ENCODE data around the gene ZNF750. TPM values are rescaled to one million over a fixed set of nuclear protein-coding genes. Genes with fewer than 3 reads are reported as not detected.

Gene ZNF750
- total RNA-seq, 2 donors from 2014 or later = not detected

DNA sequence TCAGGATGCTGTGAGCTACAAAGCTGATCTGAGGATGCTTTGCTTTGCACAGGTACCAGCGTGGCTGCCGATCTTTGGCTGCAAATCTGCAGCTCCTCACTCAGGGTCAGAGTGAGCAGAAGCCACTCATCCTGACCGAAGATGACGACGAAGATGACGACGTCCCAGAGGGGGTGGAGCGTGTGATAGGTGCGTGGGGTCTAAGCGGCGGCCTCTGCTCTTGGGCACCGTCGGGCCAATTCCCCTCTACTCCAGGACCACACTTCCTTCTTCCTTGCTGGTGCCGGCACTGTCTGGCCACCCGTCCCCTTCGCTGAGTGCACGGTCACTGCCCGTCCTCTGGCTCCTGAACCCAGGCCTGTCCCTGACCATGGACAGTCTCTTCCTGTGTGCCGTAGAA lies 34.0 kb downstream of the ZNF750 start:
- intact Hi-C loops (cut with DNase I) = no loop called here
- DNase-seq (no peak), ATAC-seq (no peak)
- 92 to 95% methylated on average over 16 to 19 of the region's 19 CpGs for WGBS, 2 donors
- Histone ChIP-seq H3K27me3 (no peaks in the 10 kb centered on the region), H3K4me3 (no peak overlapping the region), H3K9me3 (no peaks in the 10 kb centered on the region), H3K36me3 (replicated peaks in 1 of 2; ENCODE audit: insufficient read depth in 1 of 2, low read depth in 2 of 2) (no peaks in the 10 kb centered on the region), H3K27ac (no peak overlapping the region), H3K4me1 (no peaks in the 10 kb centered on the region)
- TF ChIP-seq, protein P1, sequence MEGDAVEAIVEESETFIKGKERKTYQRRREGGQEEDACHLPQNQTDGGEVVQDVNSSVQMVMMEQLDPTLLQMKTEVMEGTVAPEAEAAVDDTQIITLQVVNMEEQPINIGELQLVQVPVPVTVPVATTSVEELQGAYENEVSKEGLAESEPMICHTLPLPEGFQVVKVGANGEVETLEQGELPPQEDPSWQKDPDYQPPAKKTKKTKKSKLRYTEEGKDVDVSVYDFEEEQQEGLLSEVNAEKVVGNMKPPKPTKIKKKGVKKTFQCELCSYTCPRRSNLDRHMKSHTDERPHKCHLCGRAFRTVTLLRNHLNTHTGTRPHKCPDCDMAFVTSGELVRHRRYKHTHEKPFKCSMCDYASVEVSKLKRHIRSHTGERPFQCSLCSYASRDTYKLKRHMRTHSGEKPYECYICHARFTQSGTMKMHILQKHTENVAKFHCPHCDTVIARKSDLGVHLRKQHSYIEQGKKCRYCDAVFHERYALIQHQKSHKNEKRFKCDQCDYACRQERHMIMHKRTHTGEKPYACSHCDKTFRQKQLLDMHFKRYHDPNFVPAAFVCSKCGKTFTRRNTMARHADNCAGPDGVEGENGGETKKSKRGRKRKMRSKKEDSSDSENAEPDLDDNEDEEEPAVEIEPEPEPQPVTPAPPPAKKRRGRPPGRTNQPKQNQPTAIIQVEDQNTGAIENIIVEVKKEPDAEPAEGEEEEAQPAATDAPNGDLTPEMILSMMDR (IDR thresholded peaks at IDR 0.05) = no peak
- no peak for TF ChIP-seq POLR2A (IDR thresholded peaks at IDR 0.05)

DNA sequence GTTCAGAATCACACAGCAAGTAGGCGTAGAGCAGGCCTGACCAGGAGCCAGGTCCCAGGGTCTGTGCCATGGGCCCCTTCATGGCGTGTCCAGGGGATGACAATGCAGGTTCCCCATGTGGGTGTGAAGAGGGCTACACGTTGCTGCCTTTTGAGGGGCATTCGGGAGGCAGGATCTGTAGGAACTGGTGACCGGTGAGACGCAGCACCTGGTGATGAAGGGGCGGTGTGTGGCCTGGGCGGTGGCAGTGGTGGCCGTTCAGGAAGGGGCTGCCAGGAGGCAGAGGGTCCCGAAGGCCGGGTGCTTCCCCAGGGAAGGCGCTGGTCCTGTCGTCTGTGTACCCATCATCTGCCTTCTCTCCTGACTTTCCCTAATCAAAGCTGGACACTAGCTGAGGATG lies 34.6 kb downstream of the ZNF750 start:
- WGBS, 2 donors = 88 to 94% methylated on average over 13 of the region's 13 CpGs
- ATAC-seq = no peak
- intact Hi-C loops (cut with DNase I) = no loop called here
- H3K9me3 ChIP-seq = no peaks in the 10 kb centered on the region
- DNase-seq = no peak
- no peaks in the 10 kb centered on the region for H3K27me3 ChIP-seq
- TF ChIP-seq, protein P1 (IDR thresholded peaks at IDR 0.05) = no peak
- TF ChIP-seq POLR2A (IDR thresholded peaks at IDR 0.05) = no peak
- H3K4me3 ChIP-seq = no peak overlapping the region
- peak overlapping the region in 1 of 4 donors; percentile 46 for H3K27ac ChIP-seq
- no peaks in the 10 kb centered on the region for H3K4me1 ChIP-seq
- no peaks in the 10 kb centered on the region for H3K36me3 ChIP-seq (replicated peaks in 1 of 2; ENCODE audit: insufficient read depth in 1 of 2, low read depth in 2 of 2)

DNA sequence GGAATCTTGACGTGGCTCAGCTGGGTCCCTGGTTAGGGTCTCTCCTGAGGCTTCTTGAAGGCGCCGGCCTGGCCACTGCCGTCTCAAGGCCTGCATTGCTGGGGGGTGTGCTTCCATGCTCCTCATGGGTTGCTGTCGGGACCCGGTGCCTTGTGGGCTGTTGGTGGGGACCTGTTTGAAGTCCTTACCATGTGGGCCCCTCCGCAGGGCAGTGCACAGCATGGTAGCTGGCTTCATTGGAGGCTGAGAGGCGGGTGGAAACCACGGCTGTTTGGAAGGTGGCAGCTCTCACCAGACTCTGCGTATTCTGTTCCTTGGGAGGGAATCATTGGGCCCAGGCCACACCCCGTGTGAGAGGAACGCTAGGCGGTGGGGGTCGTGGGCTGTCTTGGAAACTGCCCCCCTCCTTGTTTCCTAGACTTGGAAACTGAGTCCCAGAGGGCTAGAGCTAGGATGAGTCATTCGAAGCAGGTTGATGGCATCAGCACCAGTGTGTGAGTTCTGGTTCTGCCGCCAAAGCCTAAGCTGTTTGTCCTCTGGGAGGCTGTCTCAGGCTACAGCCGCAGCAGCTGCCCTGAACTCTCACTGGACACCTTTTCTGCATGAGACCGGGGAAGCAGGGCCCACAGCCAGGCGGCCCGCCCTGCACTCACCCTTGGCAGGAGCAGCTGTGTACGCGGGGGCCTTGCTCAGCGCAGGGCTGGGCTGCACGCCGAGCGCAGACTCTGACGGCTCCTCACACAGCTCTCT lies 35.2 kb downstream of the ZNF750 start:
- ATAC-seq = peak; percentile 54
- H3K9me3 ChIP-seq = no peaks in the 10 kb centered on the region
- intact Hi-C loops (cut with DNase I) = no loop called here
- no peak for TF ChIP-seq POLR2A (IDR thresholded peaks at IDR 0.05)
- TF ChIP-seq, protein P1 (IDR thresholded peaks at IDR 0.05) = no peak
- H3K27me3 ChIP-seq = no peaks in the 10 kb centered on the region
- H3K4me1 ChIP-seq = no peaks in the 10 kb centered on the region
- H3K27ac ChIP-seq = peak overlapping the region in 1 of 4 donors; percentile 46
- no peaks in the 10 kb centered on the region for H3K36me3 ChIP-seq (replicated peaks in 1 of 2; ENCODE audit: insufficient read depth in 1 of 2, low read depth in 2 of 2)
- 86 to 91% methylated on average over 5 to 23 of the region's 27 CpGs for WGBS, 2 donors
- H3K4me3 ChIP-seq = no peak overlapping the region
- DNase-seq = peak in 3 of 4 donors; percentile 27 to 44 (median 39)

DNA sequence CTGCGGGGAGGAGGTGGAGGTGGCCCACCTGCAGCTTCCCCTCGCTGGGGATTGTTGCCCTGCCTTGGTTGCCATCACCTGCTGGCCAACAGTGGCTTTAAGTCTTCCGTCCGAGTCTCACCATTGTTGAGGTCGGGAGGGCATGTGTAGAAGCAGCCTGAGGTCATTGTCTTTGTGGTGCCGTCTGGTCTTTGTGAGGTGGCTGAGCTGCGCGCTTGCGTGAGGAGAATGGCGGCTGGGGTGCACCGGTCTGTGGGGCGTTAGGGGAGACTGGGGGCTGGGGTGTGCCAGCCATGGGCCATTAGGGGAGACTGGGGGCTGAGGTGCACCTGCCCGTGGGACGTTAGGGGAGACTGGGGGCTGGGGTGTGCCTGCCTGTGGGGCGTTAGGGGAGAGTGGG lies 36.2 kb downstream of the ZNF750 start:
- intact Hi-C loops (cut with DNase I) = no loop called here
- no peak overlapping the region for H3K4me3 ChIP-seq
- H3K27me3 ChIP-seq = no peaks in the 10 kb centered on the region
- H3K36me3 ChIP-seq (replicated peaks in 1 of 2; ENCODE audit: insufficient read depth in 1 of 2, low read depth in 2 of 2) = no peaks in the 10 kb centered on the region
- TF ChIP-seq, protein P1 (IDR thresholded peaks at IDR 0.05) = no peak
- TF ChIP-seq POLR2A (IDR thresholded peaks at IDR 0.05) = no peak
- DNase-seq = no peak
- H3K9me3 ChIP-seq = no peaks in the 10 kb centered on the region
- no peak overlapping the region for H3K27ac ChIP-seq
- H3K4me1 ChIP-seq = no peaks in the 10 kb centered on the region
- 87 to 90% methylated on average over 10 of the region's 15 CpGs for WGBS, 2 donors
- no peak for ATAC-seq

DNA sequence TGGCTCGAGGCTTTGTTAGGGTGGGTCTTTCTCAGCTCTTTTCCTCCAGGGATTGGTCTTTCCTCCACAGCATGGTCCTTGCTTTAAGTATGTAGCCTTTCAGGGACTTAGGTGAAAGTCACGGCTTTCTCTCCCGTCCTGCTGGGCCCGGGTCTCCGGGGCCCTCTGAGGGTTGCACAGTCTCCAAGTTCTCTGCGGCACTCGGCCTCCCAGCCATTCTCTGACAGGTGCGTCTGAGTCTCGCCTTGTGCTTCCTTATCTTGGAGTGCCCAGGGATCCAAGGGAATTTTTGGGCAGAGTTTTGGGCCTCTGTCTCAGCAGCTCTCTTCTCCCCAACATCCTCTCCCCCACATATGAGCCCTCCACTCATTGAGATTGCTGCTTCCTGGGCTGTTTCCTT lies 36.6 kb downstream of the ZNF750 start:
- Histone ChIP-seq H3K4me3 (no peak overlapping the region), H3K4me1 (no peaks in the 10 kb centered on the region), H3K36me3 (replicated peaks in 1 of 2; ENCODE audit: insufficient read depth in 1 of 2, low read depth in 2 of 2) (no peaks in the 10 kb centered on the region), H3K27me3 (no peaks in the 10 kb centered on the region), H3K9me3 (no peaks in the 10 kb centered on the region), H3K27ac (no peak overlapping the region)
- intact Hi-C loops (cut with DNase I) = no loop called here
- DNase-seq = no peak
- ATAC-seq = no peak
- 92% methylated on average over 9 of the region's 9 CpGs for WGBS, 2 donors
- TF ChIP-seq, protein P1 (IDR thresholded peaks at IDR 0.05) = no peak
- TF ChIP-seq POLR2A (IDR thresholded peaks at IDR 0.05) = no peak
